SK-N-DZ (cell line): ENCODE results near the gene DAB1.

Experiments used
- DNase-seq: peaks from one replicate; pipeline ENCODE4 v3.0.0-alpha.2; 2015; ENCODE audit warnings: low spot score

The DAB1 gene

DNA sequence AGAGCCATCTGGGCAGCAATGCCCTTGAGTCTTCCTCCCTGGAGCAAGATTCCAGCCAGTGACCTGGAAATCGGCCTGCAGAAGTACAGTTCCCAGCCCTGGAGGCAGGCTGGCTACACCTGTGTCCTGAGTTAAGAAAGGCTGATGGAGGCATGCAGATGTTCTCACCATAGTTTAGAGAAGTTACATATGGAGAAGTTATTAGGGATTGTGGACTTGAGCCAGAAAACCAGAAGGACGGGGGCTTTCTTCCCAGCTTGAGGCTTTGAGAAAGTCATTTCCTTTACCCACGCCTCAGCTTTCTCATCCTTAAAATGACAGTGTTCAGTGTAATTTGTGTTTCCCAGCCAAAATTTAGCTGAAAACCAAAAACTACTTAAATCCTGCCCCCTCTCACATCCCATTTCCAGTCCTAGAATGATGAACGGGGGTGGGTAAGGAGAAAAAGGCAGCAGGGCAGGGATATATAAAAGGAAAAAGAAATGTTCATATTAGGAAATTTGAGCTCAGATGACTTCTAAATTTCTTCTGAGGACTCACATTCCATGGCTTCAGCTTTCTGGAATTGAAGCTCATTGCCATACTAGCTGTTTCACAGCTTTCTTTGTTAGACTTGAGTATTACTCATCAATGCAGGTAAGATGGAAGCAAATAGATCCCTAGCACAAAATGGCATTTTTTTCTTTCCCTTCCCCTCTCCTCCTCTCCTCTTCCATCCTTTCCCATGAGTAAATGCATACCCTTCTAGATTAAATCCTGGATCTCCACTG, 443.7 kb downstream of the DAB1 start:
- DNase-seq: no peak

- no peak for DNase-seq
These were observed 445.0 kb downstream of the DAB1 start for GRCh38 chr1:56978819-56979218.

DNA sequence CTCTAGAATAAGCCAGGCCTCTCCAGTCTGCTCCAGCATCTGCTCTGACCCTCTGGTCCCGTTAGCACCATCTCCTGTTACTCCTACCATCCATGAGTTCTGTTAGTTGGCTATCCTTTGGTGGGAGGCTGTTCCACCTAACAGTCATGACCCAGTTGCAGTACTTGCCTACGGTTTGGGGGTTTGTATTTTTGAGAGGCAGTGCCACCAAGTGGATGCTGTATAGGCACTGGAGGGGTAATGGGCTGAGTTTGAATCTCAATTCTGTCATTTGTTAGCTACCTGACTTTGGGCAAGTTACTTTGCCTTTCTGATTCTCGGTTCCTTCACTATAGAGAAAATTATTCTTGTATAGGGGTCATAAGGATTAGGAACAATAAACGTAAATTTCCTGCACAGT, 445.9 kb downstream of the DAB1 start:
- no peak for DNase-seq

- DNase-seq: no peak
These were observed 448.4 kb downstream of the DAB1 start for GRCh38 chr1:56975446-56975845.

GRCh38 chr1:56973923-56974742, 449.7 kb downstream of the DAB1 start:
- no peak for DNase-seq

DNA sequence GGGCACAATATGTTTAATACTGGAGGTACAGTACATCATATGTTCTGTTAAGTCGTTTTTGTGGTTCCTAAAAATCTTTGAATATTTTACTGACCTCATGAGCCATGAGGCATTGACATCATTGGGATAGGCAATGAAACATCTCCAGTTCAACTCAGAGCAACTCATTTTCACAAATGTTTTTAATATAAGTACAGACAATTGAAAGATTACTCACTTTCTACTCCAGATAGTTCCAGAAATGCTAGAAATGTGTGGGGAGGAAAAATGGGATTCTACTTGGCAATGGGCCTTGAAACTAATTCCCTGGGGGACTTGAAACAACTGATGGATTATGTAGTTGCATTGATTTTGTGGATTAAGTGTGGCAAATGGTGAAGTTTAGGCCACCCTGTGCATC, 450.9 kb downstream of the DAB1 start:
- no peak for DNase-seq

GRCh38 chr1:56970280-56970679, 453.6 kb downstream of the DAB1 start:
- DNase-seq: no peak

DNA sequence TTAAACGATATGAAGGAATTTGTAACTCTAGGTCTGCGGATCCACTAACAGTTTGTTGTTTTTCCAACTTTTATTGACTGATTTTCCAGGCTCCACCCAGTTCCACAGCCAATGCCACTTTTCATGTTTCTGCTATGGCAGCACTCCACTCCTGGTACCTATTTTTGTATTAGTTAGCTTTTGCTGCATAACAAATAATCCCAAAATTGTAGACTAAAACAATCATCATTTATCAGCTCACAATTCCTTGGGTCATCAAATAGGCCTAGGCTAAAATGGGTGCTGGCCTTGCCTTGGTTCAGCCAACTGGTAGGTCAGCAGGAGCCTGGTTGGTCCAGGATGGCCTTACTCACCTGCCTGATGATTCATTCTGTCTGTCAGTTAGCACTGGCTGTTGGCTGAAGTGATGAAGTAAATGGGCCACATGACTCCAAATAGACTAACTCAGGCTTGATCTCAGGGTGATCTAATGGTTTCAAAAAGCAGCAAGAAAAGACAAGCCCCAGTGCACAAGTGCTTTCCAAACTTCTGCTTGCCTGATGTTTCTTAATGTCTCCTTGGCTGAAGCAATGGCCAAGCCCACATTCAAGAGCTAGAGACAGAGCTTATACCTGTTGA, 454.9 kb downstream of the DAB1 start:
- no peak for DNase-seq

GRCh38 chr1:56967900-56968832, 455.7 kb downstream of the DAB1 start:
- no peak for DNase-seq

- DNase-seq: no peak
These were observed 456.5 kb downstream of the DAB1 start for GRCh38 chr1:56967355-56967754.

DNA sequence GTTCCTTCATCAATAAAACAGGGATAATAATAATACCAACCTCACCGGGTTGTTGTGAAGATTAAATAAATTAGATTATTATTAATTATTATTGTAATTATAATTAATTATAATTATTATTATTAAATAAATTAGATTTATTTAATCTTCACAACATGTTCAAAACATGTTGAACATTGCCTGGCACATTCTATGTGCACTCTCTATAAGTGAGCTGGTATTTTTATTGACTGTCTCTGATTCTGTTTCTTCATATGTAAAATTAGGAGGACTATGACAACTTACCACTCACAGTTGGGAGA, 457.2 kb downstream of the DAB1 start:
- DNase-seq: no peak

- DNase-seq: no peak
These were observed 457.8 kb downstream of the DAB1 start, which contains the start of gene C8B for GRCh38 chr1:56965916-56966697. C8B (minus strand) TSS chr1:56966015; CDS start chr1:56965948, 67 bp downstream.

DNA sequence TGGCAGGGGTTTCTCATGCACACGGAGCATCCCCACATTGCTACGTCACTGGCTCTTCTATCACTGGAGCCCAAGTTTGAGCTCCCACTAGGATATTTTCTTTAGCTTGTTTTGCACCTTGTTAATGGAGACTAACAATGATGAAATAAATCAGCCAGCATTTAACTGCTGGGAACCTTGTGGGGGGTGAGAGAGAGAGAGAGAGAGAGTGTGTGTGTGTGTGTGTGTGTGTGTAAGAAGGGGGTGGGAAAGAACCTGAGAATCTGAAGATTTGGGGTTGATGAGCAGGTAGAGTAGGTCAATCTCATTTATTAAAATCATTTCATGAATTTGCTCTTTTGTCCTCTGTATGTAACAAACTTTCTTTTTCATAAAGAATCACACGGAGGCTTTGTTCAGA, 458.7 kb downstream of the DAB1 start:
- DNase-seq: no peak

GRCh38 chr1:56964349-56965017, 459.4 kb downstream of the DAB1 start:
- no peak for DNase-seq

GRCh38 chr1:56963667-56964066, 460.2 kb downstream of the DAB1 start:
- no peak for DNase-seq

DNA sequence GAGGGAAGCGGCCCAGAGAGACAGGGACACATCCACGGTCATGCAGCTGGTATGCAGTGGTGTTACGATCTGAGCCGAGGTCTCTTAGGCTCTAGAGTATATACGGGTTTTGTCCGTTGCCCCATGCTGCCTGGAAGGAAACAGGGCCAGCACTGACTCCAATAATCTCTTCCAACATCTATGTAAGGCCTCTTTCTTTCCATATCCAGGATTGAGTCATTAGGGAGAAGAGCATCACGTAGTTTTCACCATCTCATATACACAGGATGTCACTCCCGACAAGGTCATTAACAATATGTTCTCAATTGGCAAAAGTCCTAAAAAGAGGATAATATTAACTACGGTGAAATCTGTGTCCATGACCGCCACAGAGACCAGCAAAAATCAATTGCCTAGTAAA, 462.4 kb downstream of the DAB1 start:
- DNase-seq: no peak

- no peak for DNase-seq
These were observed 465.3 kb downstream of the DAB1 start for GRCh38 chr1:56958526-56958925.

GRCh38 chr1:56957931-56958330, 465.9 kb downstream of the DAB1 start:
- DNase-seq: no peak

GRCh38 chr1:56954664-56955063, 469.2 kb downstream of the DAB1 start:
- DNase-seq: no peak

DNA sequence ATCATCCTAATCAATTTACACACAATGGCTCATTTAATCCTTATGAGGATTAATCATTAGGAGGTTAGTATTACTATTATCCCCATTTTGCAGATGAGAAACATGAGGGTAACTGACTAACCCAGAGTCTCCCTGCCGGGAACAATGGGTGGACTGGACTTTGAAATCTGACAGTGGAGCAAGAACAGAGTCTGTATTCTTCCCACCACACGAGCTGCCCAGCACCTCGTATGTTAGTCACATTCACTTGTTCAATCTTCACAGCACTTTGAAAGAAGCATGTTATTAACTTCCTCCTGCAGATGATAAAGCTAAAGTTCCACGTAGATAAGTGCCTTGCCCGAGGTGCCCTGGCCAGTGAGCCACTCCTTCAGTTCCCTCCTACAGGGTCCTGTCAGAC, 470.5 kb downstream of the DAB1 start:
- no peak for DNase-seq
